PC-9 (cell line): Measurements from ENCODE around the gene ZDBF2. TPM values are rescaled to one million over a fixed set of nuclear protein-coding genes. Genes with fewer than 3 reads are reported as not detected.

Experiments
- BruUV-seq: library from RNA; stranded (reverse); fragments of 400-500 nt; replicated peaks from 2 replicates; lab custom pipeline; 2021; lab: Mats Ljungman, UMichigan
- CTCF ChIA-PET: fragments of 300-600 bp; sonication (Branson Sonifier 250); formaldehyde crosslinking; loops from one replicate; lab custom pipeline; 2022; ENCODE audit warnings: antibody characterized with exemption; lab: Charles Lee
- POLR2A ChIA-PET: fragments of 300-600 bp; sonication (Branson Sonifier 250); formaldehyde crosslinking; loops from one replicate; lab custom pipeline; 2022; ENCODE audit warnings: antibody characterized with exemption; ENCODE audit not compliant: unreplicated experiment; lab: Charles Lee
- DNase-seq, 2 experiments: peaks; one replicate each; pipeline versions ENCODE4 v3.0.0 to v3.0.0-alpha.2; 2015 to 2022; ENCODE audit warnings: mixed read lengths in 1 of 2
- H2AFZ ChIP-seq: fragments of 200-600 bp; sonication (generic); 2 replicates; pipeline ENCODE4 v1.8.1; 2017; ENCODE audit warnings: antibody characterized with exemption
- H3F3A ChIP-seq: fragments of 200-600 bp; sonication (generic); 2 replicates; pipeline ENCODE4 v1.8.1; 2017; ENCODE audit warnings: antibody characterized with exemption, mild to moderate bottlenecking, low read depth; ENCODE audit not compliant: insufficient read depth
- H3K27ac ChIP-seq: fragments of 200-600 bp; sonication (generic); 2 replicates; pipeline ENCODE4 v1.6.1; 2016; ENCODE audit warnings: mixed run types
- H3K27me3 ChIP-seq: fragments of 200-600 bp; sonication (generic); 2 replicates; pipeline ENCODE4 v1.6.1; 2016; ENCODE audit warnings: low read depth, mixed run types; ENCODE audit not compliant: insufficient read depth
- H3K36me3 ChIP-seq: fragments of 200-600 bp; sonication (generic); 2 replicates; pipeline ENCODE4 v1.6.1; 2016; ENCODE audit warnings: low read depth, mixed run types
- H3K4me1 ChIP-seq: fragments of 200-600 bp; sonication (generic); replicated peaks from 2 replicates; pipeline ENCODE4 v1.6.1; 2016; ENCODE audit warnings: mixed run types; ENCODE audit not compliant: insufficient read depth
- H3K4me2 ChIP-seq: fragments of 200-600 bp; sonication (generic); 2 replicates; pipeline ENCODE4 v1.6.1; 2017; ENCODE audit warnings: mixed run types
- H3K4me3 ChIP-seq: fragments of 200-600 bp; sonication (generic); 2 replicates; pipeline ENCODE4 v1.6.1; 2016; ENCODE audit warnings: mixed run types
- H3K79me2 ChIP-seq: fragments of 200-600 bp; sonication (generic); 2 replicates; pipeline ENCODE4 v1.6.1; 2017; ENCODE audit warnings: low read depth, mixed run types
- H3K9me2 ChIP-seq: fragments of 200-600 bp; sonication (generic); 2 replicates; pipeline ENCODE4 v1.8.1; 2017; ENCODE audit warnings: mild to moderate bottlenecking; ENCODE audit not compliant: insufficient read depth
- H3K9me3 ChIP-seq: fragments of 200-600 bp; sonication (generic); 2 replicates; pipeline ENCODE4 v1.8.1; 2016; ENCODE audit warnings: low read depth; ENCODE audit not compliant: insufficient read depth
- H4K20me1 ChIP-seq: fragments of 200-600 bp; sonication (generic); 2 replicates; pipeline ENCODE4 v1.8.1; 2017; ENCODE audit not compliant: insufficient read depth
- EZH2 ChIP-seq: fragments of 200-600 bp; sonication (generic); IDR thresholded peaks from 2 replicates; pipeline ENCODE4 v1.8.0; 2017; ENCODE audit warnings: antibody characterized with exemption, low read depth
- intact Hi-C: fragments of 100-400 bp; cut with micrococcal nuclease; formaldehyde crosslinking; loops from one replicate; pipeline ENCODE4 v1.10.0; 2022; ENCODE audit not compliant: unreplicated experiment
- total RNA-seq: library from RNA; stranded (reverse); gene quantifications from 2 replicates; pipeline ENCODE4 v1.2.3, GENCODE V29; 2021
- TF ChIP-seq, protein P1 (sequence below): fragments of 200-600 bp; sonication (generic); conservative IDR thresholded peaks from 2 replicates; pipeline ENCODE4 v1.6.1; 2017; ENCODE audit warnings: mixed run types, antibody characterized with exemption, mild to moderate bottlenecking, moderate library complexity

The ZDBF2 gene
- total RNA-seq, 1 experiment from 2014 or later = 21.5 TPM

DNA sequence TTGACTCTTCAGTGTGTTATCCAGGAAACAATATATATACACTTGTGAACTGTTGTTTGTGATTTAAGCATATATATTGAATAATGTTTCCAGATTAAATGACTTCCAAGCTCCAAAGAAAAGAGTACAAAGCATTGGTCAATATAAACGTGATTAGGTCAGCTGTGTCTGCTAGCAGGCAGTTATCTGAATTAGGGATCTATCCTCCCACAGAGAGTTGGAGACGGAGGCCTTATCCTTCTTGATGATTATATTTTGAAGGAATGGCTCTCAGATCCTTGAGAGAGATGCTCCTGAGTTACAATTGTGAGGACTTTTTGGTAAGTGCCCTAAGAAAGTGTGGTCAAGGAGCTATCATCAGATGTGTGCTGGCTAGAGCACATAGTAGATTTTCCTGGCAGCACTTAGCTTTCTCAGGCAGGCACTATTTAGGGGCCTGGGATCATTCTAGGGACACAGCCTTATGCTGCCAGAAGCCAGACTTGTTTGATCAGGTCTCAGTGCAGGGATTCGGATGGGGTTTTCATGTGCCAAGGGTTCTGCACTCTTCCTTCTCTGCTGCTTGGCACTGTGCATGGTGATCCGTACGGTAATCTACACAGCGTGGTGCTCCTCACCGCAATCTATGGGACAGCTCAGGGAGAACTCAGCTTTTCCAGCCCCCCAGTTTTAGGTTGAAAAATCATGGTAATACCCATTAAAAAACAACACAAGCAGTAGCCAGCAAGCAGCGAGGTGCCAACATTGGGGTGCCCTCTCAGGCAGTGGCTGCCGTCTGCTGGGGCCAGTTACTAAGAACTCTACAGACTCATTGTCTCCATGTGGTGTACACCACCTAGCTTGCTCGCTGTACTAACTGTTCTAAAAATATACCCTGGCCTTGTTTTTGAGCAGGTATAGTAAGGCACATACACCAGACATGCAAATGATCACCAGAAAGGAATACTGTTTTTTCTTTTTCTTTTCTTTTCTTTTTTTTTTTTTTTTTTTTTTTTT, 8.0 kb upstream of the ZDBF2 start:
- CTCF ChIA-PET = no interaction called here

GRCh38 chr2:206267567-206267966, 6.9 kb upstream of the ZDBF2 start:
- no peak overlapping the region for H2AFZ ChIP-seq
- no peaks in the 10 kb centered on the region for H3K4me1 ChIP-seq
- DNase-seq = no peak
- H3K4me3 ChIP-seq = no peak overlapping the region
- H3F3A ChIP-seq = no peaks in the 10 kb centered on the region
- H3K79me2 ChIP-seq = no peaks in the 10 kb centered on the region
- H3K27me3 ChIP-seq = no peaks in the 10 kb centered on the region
- H4K20me1 ChIP-seq = no peaks in the 10 kb centered on the region
- H3K4me2 ChIP-seq = no peak overlapping the region
- POLR2A ChIA-PET = no interaction called here
- BruUV-seq = no TSS peak
- intact Hi-C loops = no loop called here
- CTCF ChIA-PET = no interaction called here
- no peaks in the 10 kb centered on the region for H3K36me3 ChIP-seq
- no peaks in the 10 kb centered on the region for H3K9me2 ChIP-seq
- TF ChIP-seq, protein P1, sequence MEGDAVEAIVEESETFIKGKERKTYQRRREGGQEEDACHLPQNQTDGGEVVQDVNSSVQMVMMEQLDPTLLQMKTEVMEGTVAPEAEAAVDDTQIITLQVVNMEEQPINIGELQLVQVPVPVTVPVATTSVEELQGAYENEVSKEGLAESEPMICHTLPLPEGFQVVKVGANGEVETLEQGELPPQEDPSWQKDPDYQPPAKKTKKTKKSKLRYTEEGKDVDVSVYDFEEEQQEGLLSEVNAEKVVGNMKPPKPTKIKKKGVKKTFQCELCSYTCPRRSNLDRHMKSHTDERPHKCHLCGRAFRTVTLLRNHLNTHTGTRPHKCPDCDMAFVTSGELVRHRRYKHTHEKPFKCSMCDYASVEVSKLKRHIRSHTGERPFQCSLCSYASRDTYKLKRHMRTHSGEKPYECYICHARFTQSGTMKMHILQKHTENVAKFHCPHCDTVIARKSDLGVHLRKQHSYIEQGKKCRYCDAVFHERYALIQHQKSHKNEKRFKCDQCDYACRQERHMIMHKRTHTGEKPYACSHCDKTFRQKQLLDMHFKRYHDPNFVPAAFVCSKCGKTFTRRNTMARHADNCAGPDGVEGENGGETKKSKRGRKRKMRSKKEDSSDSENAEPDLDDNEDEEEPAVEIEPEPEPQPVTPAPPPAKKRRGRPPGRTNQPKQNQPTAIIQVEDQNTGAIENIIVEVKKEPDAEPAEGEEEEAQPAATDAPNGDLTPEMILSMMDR = no peak
- TF ChIP-seq EZH2 = no peak
- no peaks in the 10 kb centered on the region for H3K9me3 ChIP-seq
- H3K27ac ChIP-seq = no peak overlapping the region

More for the DNA sequence above, 8.0 kb upstream of the ZDBF2 start:
- Histone ChIP-seq H3K79me2 (no peaks in the 10 kb centered on the region), H3K4me3 (no peak overlapping the region), H3K27me3 (no peaks in the 10 kb centered on the region), H3K4me2 (no peak overlapping the region), H3K9me2 (no peaks in the 10 kb centered on the region), H3F3A (no peaks in the 10 kb centered on the region), H3K9me3 (no peaks in the 10 kb centered on the region), H3K36me3 (no peaks in the 10 kb centered on the region), H3K4me1 (no peaks in the 10 kb centered on the region), H2AFZ (no peak overlapping the region), H3K27ac (no peak overlapping the region), H4K20me1 (no peaks in the 10 kb centered on the region)
- intact Hi-C loops = no loop called here
- no TSS peak for BruUV-seq
- no peak for DNase-seq
- POLR2A ChIA-PET = no interaction called here
- no peak for TF ChIP-seq EZH2
- TF ChIP-seq, protein P1 = no peak

GRCh38 chr2:206271065-206271464, 3.4 kb upstream of the ZDBF2 start:
- Histone ChIP-seq H3K27me3 (no peaks in the 10 kb centered on the region), H3K4me1 (peaks cover 8% of the 10 kb centered on the region), H3K27ac (no peak overlapping the region), H3K9me3 (no peaks in the 10 kb centered on the region), H3K4me2 (no peak overlapping the region), H2AFZ (no peak overlapping the region), H3F3A (no peaks in the 10 kb centered on the region), H3K36me3 (no peaks in the 10 kb centered on the region), H3K79me2 (peaks cover 15% of the 10 kb centered on the region), H4K20me1 (no peaks in the 10 kb centered on the region), H3K9me2 (no peaks in the 10 kb centered on the region), H3K4me3 (no peak overlapping the region)
- POLR2A ChIA-PET = no interaction called here
- no peak for DNase-seq
- BruUV-seq = no TSS peak
- intact Hi-C loops = no loop called here
- TF ChIP-seq EZH2 = no peak
- TF ChIP-seq, protein P1 = no peak
- CTCF ChIA-PET = no interaction called here
